NCI-H1092 (cell line): Measurements from ENCODE around the gene SPTBN5.

Source experiments
- DNase-seq: peaks from one replicate; lab custom pipeline; 2025; lab: John Stamatoyannopoulos, UW

The SPTBN5 gene

DNA sequence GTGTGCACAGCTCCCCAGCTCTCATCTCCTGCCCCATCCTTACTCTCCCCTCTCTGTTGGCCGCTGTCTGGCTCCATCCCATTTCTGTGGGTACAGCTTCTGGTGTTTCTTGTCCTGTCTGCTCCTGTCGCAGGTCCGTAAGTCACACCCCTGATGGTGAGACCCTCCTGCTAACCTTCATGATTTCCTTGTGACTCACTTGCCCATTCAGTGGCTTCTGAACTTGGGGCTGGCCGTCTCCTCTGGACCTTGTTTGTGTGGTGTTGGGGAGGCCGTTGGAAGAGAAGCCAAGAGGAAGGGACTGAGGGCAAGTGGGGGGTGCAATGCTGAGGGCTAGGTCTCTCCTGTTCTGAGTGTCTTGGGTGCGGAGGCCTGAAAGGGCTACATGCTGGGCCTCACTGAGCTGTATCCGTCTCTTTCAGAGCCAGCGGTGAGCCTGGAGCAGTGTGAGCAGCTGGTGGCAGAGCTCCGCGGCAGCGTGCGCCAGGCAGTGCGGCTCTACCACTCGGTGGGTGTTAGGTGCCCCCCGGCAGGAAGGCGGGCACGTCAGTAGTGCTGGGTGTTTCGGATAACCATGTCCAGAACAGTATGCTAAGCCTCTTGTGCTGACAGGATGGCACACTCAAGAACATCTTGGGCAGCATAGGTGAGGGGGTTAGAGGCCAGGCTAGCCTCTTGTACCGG lies 69.6 kb downstream of the SPTBN5 start:
- DNase-seq: no peak

DNA sequence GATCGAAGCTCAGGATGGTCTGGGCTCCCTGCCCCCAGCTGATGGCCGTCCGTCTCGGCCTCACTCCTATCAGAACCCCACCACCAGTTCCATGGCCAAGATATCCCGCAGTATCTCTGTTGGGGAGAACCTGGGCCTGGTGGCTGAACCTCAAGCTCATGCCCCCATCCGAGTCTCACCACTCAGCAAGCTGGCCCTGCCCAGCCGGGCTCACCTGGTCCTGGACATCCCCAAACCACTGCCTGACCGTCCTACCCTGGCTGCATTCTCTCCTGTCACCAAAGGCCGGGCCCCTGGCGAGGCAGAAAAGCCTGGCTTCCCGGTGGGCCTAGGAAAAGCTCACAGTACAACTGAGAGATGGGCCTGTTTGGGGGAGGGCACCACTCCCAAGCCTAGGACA lies 70.4 kb downstream of the SPTBN5 start:
- no peak for DNase-seq

DNA sequence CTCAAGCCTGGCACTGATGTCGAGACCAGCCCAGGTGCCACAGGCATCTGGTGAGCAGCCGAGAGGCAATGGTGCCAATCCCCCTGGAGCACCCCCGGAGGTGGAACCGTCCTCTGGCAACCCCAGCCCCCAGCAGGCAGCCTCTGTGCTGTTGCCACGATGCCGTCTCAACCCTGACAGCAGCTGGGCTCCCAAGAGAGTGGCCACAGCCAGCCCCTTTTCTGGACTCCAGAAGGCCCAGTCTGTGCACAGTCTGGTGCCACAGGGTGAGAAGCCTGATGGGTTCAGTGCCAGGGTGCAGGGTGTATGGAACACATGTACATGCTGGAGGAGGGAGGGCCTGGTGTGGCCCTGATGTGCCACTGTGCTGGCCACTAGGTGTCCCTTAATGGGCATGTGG lies 70.9 kb downstream of the SPTBN5 start:
- no peak for DNase-seq

DNA sequence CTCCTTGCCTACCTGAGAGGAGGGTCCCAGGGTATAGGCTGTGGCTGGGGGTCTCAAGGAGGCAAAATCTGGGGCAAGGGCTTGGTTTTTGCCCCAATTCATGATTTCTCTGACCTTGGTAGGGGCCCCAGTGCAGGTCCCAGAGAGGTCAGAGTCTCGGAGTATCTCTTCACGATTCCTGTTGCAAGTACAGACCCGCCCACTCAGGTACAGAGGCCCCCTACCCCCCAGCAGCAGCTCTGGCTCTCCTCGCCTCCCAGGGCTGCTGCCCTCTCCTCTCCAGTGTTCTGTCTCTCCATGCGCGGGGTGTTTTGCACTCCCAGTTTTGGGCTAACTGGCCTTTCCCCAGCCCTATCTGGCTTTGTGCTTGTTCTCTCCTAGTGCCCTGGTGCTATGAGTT lies 71.4 kb downstream of the SPTBN5 start:
- no peak for DNase-seq

DNA sequence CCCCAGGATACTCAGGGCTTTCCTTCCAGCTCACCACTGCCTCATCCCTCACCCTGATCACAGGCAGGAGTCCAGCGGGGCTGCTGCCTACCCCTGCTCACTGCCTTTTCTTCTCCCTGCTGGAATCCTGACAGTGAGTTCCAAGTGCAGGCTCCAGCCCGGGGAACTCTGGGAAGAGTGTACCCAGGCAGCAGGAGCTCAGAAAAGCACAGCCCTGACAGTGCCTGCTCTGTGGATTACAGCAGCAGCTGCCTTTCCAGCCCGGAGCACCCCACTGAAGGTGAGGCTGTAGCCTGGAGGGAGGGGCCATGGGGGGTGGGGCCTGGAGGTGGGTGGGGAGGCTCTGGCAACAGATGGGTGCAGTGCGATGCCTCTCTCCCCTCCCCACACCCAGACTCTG lies 72.0 kb downstream of the SPTBN5 start:
- DNase-seq: no peak

DNA sequence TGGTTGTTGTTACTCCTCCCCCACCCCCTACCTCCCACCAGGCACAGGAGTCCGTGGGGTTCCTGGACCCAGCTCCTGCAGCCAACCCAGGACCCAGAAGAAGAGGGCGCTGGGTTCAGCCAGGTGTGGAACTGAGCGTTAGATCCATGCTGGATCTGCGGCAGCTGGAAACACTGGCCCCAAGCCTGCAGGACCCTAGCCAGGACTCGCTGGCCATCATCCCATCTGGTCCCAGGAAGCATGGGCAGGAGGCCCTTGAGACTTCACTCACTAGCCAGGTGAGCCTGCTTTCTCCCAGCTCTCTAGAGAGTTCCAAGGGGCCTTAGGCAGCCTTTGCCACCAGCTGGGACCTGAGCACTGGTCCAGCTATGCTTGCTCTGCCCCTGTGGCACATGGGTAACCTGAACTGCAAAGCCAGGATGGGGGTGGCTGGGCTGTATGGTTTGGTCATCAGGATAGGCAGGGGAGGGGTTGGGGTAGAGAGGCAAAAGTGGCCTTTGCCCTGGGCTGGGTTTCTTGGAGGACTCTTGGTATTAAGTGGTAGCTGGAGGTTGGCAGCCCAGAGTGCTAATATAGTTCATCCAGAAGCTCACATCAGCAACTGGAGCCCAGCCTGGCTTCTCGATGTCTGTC lies 72.9 kb downstream of the SPTBN5 start:
- DNase-seq: no peak

DNA sequence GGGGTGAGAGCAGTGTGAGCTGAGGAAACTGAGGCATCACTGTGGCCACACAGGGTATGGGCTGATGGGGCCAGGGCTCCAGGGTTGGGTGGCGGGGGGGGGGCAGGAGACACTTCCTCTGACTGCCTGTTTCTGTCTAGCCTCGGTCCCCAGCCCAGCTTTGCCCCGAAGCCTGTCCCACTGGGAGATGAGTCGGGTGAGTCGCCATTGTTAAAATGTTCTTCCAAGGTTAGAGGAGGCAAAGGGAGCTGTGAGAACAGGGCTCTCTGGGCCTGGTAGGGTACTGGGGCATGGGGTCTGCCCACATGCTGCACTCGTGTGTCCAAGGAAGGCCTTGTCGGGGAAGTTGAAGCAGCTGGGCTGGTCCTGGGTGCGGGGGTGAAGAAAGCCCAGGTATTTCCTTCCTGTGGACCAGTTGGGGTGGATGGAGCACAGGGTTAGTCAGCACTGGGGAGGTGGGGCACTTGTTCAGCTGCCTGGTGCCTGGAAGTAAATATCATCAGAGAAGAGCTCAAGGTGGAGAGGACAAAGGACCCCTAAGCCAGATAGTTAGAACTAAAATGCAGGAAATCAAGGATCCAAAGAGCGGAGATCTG lies 74.3 kb downstream of the SPTBN5 start:
- DNase-seq: no peak

DNA sequence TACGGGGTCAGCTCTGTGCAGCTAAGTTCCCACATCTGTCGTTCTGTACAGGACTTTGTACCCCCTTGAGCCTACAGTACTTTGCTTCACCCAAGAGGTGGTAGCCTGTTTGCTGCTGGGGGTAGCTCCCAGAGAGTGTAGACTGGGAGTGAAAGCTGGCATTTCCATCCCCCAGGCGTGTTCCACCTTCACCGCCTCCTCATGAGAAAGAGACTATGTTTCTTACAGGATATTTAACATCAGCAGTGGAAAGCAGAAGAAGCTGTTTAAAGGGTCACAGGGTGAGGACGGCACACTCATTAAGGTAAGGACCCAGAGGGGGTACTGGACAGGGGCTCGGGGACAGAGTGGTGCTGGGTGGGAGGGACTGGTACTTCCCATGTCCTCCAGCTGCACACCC lies 76.1 kb downstream of the SPTBN5 start:
- no peak for DNase-seq

DNA sequence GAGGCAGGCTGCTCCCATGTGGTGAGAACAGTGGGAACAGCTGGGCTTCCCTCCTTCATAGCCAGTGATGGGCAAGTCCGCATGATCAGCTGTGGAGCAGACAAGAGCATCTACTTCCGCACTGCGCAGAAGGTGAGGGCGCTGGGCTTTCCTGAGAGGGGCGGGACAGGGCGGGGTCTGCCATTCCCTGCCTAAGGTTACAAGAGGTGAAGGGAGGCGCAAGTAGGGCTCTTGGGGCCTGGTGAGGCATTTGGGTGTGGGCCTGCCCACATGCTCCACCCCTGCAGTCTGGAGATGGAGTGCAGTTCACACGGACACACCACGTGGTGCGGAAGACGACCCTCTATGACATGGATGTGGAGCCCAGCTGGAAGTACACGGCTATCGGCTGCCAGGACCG lies 76.5 kb downstream of the SPTBN5 start:
- no peak for DNase-seq

DNA sequence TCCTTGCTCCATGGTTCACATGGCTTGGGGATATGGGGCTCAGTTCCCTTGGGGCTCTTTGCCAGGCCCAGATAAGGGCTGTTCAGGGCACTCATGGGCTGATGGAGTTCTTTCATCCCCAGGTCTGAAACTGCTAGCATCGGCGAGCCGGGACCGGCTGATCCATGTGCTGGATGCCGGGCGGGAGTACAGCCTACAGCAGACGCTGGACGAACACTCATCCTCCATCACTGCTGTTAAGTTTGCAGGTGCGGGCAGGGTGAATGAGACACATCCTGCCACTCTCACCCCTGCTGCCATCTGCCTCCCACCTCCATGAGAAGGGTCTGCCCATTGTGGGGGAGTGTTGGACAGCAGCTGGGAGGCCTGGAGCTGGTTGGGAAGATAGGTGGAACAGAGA lies 77.1 kb downstream of the SPTBN5 start:
- DNase-seq: no peak

DNA sequence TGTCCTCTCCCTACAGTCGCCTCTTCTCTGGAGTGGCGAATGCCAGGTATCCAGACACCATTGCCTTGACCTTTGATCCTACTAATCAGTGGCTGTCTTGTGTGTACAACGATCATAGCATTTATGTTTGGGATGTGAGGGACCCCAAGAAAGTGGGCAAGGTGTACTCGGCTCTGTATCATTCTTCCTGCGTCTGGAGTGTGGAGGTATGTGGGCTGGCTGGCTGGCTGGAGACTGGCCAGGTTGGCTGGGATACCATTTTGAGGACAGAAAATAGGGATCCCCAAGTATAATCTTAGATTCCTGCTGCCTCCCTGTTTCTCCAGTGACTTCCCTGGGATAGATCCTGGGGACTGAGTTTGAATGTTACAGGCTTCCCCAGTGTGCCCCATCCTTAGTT lies 79.3 kb downstream of the SPTBN5 start:
- no peak for DNase-seq

DNA sequence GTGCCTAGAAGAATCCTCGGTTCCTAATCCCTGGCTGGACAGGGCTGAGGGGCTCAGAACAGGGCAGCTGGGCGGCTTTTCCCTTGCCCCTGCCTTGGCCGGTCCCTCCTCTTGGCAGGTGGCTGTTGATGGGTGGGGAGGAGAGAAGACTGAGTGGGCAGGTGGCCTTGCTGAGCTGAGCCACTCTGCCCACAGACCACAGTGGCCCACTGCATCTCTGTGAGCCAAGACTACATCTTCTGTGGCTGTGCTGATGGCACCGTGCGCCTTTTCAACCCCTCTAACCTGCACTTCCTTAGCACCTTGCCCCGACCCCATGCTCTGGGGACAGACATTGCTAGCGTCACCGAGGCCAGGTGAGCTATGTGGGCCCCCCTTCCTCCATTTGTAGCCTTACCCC lies 80.4 kb downstream of the SPTBN5 start:
- DNase-seq: no peak

DNA sequence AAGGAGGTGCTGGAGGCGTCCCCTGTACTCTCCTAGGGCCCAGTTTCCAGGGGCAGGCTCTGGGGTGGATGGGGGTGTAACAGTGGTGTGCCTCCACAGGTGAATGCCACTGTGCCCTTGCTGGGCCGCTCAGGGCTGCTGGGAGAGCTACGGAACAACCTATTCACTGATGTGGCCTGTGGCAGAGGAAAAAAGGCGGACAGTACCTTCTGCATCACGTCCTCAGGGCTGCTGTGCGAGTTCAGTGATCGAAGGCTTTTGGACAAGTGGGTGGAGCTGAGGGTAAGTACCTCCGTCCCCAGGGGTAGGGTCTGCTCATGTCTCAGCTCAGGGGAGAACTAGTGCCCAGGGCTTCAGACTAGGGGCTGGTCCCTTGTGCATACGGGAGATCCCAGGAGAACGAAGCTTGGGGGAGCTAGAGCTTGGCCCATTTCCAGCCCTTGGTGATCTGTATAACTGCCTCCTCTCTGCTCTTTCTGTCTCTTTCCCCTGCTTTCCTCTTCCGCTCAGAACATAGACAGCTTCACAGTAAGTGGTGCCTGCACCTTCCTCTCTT lies 81.0 kb downstream of the SPTBN5 start:
- no peak for DNase-seq

DNA sequence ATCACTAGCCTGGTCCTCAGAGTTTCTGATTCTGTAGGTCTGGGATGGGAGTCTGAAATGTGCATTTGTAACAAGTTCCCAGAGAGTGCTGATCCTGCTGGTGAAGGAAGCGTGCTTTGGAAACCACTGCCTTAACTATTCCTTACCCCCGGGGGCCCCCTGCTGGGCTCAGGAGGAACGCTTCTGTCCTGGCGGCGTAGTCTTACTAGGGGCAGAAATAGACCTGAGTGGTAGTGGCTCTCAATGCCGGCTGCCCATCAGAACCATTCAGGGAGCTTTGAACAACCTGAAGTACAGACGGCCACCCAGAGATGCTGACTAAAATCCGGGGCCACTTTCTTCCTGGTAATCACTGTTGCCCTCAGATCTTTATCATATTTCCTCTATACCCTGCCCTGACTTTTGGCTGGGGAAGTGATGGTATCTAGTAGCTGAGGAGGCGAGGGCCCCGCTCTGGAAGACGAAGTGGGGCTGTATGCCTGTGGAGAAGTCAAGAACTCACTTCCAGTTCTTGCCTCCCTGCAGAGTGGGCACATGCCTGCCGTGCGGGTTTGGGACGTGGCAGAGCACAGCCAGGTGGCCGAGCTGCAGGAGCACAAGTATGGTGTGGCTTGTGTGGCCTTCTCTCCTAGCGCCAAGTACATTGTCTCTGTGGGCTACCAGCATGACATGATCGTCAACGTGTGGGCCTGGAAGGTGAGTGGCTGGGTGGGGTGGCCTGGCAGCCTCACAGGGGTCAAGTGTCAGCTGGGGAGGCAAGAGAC lies 82.2 kb downstream of the SPTBN5 start:
- DNase-seq: peak; percentile 55

DNA sequence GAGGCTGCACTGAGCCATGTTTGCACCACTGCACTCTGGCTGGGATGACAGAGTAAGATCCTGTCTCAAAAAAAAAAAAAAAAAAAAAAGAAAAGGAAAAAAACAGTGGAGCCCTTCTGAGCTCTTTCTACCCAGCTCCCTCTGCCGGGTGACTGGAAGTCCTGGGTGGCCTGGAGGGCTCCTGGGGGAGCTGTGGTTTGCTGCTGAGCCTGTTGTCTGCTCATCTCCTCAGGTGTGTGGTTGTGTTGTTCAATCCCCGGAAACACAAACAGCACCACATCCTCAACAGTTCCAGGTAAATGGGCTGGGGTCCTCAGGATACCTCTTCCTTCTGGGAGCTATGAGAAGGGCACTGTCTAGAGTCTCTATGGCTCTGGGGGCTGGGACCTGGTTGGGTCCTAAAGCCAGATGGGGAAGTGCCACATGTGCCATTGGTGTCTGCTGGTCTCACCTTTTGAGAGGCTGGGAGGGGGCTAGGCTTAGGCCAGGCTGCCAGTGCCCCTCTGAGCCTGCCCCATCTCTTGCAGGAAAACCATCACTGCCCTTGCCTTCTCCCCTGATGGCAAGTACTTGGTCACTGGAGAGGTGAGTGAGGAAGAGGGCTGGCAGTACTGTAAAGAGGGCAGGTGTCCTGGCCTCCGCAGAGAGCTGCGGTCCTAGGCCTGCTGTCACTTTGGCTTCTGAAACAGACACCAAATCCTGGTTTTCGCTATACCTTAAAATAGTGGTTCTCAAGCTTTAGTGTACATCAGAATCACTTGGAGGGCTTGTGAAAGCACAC lies 83.0 kb downstream of the SPTBN5 start:
- DNase-seq: no peak

DNA sequence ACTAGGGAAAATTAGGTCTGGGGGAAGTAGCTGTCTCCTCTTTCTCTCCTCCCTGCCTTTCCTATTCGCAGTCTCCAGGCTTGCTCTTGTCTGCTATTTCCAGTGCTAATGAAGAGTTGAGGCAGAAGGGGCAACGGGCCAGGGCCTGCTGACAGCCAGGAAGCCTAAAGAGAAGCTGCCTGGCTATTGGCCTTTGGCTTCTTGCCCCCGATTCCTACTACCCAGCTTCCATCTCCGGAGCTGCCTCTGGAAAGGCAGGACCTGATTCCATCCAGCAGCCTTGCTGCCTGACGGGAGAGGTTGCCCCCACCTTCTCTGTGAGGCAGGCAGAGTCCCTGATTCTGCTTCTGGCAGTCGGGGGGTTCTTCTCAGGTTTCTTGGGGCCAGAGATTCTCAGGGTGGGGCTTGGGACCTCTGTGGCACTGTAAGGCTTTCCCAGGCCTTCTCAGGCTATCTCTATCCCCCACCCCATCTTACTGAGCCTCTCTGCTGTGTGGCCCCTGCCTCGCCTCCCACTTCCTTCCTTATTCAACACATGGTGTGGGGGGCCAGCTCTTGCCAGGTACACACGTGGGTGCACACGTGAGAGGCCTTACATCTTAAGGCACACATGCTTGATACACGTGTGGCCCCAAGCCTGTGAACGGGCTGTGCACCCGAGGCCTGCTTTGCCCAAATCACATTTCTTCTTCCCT lies 84.2 kb downstream of the SPTBN5 start:
- DNase-seq: no peak

DNA sequence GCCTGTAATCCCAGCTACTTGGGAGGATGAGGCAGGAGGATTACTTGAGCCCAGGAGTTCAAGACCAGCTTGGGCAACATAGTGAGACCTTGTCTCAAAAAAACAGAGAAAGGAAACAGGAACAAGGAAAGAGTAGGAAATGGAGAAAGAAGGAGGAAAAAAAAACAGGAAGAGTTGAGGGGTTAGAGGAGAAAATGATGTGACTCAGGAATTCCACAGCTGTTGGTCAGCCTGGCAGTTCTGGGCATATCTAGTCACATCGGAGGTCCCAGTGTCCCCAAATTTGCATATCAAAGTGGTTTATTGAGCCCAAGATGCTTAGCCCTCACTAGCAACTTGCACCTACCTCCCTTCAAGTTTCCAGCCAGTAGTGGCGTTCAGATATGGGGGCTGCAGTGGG lies 84.7 kb downstream of the SPTBN5 start:
- DNase-seq: no peak

DNA sequence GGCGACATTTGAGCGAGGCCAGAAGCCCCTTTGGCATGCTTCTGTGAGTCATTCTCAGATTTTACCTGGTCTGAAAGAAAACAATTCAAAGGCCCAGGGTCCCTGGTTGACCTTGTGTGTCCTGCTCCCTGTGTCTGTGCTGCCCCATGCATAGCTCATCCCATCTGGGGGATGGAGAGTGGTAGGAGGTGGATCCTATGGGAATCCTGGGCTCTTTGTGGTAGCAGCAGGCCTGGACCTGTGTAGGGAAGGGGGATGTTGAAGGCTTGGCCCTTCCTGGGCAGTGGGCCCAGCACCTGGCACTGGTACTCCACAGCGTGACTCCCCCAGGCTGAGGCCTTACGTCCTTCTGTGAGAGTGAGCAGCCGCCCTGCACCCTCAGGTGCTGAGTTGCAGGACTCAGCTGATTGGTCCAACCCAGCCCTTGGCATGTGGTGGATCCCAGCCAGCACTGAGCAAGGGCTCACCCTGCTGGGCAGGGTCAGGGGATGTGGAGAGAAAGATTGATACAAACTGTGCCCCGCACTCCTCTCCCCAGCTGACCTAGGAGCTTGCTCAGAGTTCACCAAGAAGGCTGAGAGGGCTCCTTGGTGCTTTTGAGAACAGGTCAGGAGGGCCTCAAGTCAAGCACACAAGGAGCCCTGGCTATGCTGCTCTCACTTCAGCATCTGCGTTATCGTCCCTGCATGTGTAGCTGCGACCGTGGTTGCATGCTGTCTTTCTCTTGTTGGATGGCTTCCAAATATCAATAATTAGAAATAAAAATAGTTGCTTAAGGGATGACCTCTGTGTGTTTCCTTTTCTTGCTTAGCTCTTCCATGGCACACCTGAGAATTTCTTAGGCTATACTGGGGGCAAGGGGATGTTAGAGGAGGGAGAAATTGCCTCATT lies 87.3 kb downstream of the SPTBN5 start:
- DNase-seq: no peak

DNA sequence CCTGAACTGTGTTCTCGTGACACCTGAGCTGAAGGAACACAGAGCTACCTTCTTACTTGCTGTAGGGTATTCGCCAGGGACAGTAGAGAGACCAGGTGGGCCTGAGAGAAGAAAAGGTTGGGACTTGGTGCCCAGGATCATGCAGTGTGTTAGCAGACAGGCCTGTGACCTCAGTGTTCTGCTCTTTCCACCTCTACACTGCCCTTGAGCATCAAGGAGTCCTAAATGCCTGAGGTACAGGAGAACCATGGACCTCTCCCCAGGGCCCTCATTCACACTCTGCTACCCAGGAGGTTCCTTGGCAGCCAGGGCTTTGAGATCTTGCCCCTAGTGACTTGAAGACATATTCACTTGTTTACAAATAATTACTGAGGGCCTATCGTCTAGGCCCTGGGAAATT lies 88.1 kb downstream of the SPTBN5 start:
- DNase-seq: no peak
